ENCODE data around the gene WIPI1.

The WIPI1 gene

DNA sequence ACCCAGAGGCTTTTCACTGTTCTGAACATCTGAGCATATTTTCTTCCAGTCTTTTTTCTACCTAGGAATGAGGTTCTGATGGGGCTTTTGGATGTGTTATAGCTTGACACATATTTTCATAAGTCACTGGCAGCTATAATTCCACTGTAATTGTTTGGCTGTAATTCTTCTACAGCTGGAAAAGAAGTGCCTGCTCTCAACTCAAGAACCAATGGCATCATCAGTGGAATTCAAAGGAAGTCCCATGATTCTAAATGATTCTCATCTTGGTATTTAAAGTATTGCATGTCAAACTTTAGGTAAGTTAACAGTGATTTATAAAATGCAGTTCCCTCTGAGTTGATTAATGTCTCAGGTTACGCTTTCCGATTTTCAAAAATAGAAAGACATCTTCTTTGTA lies 16.8 kb downstream of the WIPI1 start:
- DNase-seq (ENCODE audit: extremely low read depth in 1 of 2, low read depth in 1 of 2) = no peak

DNA sequence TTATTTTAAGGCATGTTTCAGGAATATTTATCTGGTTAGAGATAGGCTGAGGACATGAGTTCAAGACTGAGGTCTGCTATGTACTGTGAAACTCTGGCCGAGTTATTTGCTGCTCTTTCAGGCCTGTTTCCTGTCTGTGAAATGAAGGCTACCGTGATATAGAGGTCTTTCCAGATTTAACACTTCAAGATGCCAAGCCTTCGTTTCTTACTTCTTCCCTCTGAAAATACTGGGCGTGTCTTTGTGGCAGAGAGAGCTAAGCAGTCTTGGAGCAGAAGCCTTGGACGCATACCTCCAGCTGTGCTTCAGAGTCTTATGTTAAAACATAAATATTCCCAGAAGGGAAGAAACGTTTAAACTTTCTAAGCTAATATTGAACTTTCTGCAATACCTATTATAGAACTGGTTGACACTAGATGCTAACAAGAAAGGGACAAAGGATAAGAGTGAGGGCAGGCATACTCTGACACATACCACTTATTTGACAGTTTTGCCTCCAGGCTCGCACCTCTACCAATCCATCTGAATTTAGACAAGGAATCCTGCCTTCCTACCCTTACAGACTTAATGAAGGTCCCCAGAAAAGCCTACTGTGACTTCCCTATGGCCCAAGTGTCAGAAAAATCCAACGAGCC lies 17.5 kb downstream of the WIPI1 start:
- no peak for DNase-seq (ENCODE audit: extremely low read depth in 1 of 2, low read depth in 1 of 2)

DNA sequence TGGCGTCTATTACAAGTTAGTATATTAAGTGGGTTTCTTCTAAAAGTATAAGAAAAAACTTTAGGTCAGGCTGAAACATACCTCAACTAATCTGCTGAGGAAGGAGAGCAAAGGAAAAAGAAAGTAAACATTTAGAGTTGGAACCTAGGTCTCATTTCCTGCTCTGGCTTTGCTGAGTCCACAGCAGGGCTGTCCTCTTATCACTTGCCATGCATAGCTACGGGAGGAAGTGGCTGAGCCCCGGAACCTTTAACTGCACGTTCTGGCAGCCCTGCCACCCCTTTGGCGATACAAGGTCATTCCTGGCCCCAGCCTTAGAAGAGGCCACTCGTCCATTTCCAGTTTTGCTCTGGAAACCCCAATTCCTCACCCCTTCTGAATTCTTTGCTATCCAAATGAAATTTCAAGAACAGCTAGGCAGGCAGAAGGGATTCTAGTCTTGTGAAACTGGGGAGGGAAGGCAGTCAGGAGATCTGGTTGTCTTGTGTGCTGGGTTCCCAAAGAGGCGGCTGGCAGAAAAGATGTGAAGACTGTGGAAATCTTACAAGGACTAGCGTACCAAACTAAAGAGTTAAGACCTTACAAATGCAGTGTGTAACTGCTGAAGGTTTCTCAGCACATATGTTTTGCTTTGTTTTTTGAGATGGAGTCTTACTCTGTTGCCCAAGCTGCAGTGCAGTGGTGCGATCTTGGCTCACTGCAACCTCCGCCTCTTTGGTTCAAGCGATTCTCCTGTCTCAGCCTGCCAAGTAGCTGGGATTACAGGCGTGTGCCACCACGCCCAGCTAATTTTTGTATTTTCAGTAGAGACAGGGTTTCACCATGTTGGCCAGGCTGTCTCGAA lies 19.1 kb downstream of the WIPI1 start:
- DNase-seq (ENCODE audit: extremely low read depth in 1 of 2, low read depth in 1 of 2) = no peak

DNA sequence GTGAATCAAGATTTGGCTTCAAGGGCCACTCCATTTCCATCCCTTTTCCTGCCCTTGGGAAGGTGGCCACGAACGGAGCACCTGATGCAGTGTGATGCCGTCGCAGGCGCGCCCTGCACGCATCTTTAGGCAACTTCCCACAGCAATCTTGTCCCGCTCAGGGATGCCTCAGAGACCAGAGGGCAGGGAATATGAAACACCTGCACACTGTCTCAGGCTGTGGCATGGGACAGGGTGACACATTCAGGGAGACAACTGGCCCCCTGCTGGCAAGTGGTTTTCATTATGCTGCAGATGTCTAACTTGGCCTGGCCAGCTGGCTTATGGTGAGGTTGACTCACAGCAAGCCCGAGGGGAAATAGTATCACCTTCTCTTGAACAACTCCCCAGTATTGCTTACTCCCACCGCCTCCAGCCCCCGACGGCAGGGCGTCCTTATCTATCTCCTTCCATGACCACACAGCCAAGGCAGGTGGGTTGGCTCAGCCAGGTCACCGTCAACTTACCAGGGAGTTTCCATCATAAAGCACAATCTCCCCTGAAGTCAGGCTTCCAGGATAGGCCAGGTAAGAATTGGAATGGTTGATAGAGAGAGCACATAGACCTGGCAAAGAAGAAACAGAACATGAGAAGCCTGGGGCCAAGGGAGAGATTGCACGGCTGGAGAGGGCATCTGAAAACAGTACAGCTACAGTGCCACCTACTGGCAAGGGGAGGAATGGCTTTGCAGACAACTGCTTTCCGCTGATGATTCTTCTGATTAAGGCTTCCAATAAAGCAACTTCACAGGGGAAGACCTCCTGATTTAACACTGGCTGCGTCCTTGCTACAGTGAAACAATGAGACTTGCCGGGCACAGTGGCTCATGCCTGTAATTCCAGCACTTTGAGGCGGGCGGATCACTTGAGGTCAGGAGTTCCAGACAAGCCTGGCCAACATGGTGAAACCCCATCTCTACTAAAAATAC lies 21.1 kb downstream of the WIPI1 start:
- DNase-seq (ENCODE audit: extremely low read depth in 1 of 2, low read depth in 1 of 2) = peak; percentile 70 to 74

DNA sequence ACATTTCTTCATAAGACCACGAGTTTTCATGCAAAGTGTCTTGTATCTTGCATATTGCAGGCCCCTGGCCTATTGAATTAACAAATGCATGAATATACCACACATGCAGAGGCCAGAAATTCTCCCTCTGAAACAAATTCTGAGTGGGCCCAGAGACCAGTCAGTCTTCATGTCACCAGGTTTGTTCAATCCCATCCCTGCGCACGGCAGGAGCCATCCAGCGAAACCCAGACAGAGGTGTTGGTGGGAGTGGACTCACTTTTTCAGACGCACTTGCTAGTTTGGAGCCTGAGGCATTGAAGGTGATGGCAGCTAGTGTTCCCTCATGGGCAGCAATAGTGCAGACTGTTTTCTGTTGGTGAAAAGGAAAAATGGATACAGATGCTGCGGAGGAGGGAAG lies 21.9 kb downstream of the WIPI1 start:
- DNase-seq (ENCODE audit: extremely low read depth in 1 of 2, low read depth in 1 of 2) = no peak

DNA sequence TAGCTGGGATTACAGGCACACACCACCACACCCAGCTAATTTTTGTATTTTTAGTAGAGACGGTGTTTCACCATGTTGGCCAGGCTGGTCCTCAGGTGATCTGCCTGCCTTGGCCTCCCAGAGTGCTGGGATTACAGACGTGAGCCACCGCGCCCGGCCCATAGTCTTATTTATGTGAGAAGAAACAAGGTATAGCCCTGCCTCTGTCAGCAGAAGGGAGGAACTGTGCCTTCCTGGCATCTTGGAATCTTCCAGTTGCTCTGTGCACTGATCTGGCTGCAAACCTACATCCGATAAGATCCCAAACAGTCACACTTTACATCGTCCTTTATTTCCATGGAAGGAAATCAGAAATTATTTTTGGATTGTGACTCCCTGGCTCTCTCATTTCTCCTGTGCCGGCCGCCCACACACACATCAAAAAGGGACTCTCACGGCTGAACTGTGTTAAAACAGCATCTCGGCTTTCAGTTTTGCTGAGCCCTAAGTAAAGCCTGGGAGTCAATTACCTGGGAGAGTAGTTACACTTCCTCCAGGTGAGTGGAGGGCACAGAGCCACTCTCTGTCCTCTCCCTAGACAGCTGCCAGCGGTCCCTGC lies 23.3 kb downstream of the WIPI1 start:
- no peak for DNase-seq (ENCODE audit: extremely low read depth in 1 of 2, low read depth in 1 of 2)

DNA sequence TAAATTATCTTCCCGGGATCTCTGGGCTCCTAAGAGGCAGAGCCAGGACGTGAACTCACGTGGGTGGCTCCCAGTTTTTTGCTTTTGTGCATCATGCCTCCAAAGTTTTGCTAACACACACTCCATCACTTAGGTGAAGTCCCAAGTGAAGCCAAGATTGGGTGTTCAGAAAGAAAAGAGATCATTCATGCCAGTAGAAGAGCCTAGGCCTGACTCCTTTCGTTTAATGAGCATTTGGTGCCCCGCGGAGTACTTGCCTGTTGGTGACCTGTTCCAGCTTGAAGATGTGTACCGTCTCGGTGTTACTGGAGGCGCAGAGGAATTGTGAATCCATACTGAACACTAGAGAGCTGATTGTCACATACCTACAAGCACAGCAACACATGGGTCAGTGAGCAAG lies 24.1 kb downstream of the WIPI1 start:
- DNase-seq (ENCODE audit: extremely low read depth in 1 of 2, low read depth in 1 of 2) = no peak

DNA sequence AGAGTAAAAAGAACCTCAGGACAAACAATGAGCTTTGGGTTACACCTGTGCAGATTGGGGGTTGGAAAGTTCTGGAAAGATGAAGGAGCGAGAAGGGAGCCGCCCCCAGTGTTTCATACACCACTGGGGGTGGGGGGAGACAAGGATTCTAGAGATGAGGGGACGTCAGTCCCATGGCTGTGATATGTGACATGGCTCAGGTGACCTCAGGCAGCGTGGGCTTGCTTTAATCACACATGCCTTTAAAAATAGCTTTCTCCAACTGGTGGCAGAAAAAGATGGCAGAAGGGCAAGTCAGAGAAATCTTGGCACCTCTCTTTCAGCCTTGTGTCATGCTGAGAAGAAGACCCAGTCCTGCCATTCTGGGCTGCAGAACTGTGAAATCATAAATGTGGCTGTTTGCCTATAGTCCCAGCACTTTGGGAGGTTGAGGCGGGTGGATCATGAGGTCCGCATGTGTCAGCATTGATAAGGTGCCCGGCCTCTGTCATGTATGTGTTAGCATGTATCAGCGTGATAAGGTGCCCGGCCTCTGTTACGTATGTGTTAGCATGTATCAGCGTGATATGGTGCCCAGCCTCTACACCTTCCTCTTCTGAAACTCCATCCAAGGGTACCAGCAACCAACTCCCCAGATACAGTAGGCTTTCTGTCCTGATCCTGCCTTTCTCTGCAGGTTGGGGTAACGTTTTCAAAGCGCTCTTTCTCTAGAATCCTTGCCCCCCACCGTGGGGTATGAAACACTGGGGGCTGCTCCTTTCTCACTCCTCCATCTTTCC lies 25.0 kb downstream of the WIPI1 start:
- no peak for DNase-seq (ENCODE audit: extremely low read depth in 1 of 2, low read depth in 1 of 2)

DNA sequence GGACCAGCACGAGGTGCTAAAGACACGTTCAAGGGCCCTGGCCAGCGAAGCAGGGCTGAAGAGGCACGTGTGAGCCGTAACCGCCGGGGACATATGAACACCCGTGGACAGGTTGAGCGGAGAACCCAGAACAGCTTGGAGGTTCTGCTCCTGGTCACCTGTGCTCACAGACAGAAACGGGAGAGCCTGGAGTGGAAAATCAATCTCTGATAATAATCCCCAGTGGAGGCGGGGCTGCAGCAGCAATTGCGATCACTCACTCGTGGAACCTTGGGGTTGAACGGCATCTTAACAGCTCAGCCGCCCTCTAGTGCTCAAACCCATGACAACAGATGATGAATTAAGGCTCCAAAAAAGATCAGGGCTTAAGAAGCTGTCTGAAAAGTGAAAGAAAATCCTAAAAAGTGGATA lies 25.6 kb downstream of the WIPI1 start:
- peak in 1 of 2 donors; percentile 22 for DNase-seq (ENCODE audit: extremely low read depth in 1 of 2, low read depth in 1 of 2)

DNA sequence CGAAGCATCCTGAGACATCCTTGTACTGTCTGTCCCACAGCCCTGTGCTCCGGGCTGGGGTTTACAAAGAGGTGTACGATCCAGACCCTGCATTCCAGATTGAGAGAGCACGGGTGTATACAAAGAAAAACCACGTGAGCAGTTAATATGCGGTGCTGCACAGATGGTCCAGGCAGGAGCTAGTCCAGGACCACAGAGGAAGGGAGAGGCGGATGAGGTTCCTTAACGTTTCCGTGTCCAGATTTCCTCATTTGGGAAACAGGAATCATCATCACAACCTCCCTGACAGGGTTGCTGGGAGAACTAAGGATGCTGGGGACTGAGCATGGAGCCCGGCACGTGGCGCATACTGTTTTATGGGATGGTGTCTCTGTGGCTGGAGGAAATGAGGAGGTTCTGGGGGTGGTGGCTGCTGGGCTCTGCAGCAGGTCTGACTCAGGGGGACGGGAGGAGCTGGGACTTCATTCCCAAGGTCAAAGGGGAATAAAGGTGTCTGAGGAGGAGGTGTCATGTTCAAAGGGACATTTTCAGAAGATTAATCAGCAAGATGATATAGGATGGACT lies 26.2 kb downstream of the WIPI1 start:
- no peak for DNase-seq (ENCODE audit: extremely low read depth in 1 of 2, low read depth in 1 of 2)

DNA sequence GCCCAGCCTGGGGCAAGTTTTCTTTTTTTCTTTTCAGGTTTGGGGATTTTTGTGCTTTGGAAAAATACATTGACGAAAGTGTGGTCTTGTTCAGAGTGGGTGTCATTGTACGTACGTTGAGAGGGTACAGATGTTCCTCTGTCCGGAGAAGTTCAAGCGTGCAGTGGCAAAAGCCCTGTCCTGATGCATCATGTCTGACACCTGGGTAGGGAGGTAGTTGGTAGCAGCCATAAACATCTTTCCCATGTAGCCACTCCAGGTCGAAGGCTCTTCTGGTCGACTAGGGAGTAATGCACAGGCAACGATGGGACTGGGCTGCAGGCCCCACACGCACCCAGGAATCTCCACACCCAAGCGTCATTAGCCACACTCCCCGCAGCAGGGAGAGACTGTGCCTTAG lies 27.4 kb downstream of the WIPI1 start:
- DNase-seq (ENCODE audit: extremely low read depth in 1 of 2, low read depth in 1 of 2) = no peak

DNA sequence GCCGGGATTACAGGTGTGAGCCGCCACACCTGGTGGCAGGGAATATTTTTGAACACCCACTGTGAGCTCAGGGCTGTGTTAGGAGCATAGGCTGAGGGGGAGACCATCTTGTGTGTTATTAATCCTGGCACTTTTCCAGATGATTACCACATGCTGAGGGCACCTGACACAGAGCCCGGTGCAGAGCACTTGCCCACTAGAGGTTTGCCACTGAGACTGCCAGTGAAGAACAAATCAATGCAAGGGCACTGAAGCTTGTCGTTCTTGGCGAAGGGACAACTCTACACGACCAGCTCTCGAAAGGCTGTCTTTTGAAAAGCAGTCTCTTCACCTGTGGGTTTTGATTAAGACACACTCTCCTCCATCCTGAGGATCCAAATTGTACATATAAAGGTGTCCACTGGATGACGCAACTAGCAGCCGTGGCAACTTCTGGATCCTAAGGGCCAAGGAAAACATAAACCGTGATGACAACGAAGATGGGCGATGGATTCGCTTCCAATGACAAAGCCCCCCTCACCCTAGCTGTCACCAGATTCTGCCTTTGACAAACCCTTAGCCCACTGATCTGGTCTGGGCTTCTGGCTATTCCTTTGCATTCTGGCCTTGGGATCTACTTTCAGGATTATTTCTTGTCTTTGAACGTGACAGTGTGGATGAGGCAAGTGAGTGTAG lies 28.7 kb downstream of the WIPI1 start:
- DNase-seq (ENCODE audit: extremely low read depth in 1 of 2, low read depth in 1 of 2) = no peak

DNA sequence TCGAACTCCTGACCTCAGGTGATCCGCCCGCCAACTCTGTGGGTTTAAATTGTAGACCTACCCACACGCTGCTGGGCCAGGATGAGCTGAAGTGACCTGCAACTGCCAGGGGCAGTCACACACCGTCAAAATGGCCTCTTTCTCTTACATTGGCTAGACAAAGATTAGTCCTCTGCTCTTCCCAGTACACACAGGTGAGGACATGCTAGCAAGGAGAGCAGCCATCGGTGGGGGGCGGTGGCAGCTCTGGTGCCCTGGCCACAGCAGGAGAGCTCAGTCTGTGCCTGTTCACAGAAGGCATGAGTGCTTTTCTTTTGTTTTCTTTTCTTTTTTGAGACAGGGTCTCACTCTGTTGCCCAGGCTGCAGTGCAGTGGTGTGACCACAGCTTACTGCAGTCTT lies 29.7 kb downstream of the WIPI1 start:
- DNase-seq (ENCODE audit: extremely low read depth in 1 of 2, low read depth in 1 of 2) = no peak

DNA sequence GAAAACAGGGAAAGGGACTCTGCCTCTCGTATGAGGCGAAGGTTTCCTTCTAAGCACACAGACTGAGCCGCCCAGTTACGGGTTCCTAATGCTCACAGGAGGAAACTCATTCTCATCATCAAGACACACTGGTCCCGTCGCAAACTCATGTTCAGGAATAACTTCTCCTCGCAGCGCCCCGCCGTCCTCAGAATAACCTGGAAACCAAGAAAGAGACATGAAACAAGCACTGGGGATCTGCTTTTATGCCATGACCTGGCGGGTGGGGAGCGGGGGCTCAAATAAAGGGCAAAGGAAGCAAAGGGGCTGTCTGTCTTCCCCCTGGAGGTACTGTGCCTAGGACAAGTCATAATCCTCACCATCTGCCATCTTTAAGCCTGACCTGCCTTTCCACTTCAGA lies 31.3 kb downstream of the WIPI1 start:
- no peak for DNase-seq (ENCODE audit: extremely low read depth in 1 of 2, low read depth in 1 of 2)

DNA sequence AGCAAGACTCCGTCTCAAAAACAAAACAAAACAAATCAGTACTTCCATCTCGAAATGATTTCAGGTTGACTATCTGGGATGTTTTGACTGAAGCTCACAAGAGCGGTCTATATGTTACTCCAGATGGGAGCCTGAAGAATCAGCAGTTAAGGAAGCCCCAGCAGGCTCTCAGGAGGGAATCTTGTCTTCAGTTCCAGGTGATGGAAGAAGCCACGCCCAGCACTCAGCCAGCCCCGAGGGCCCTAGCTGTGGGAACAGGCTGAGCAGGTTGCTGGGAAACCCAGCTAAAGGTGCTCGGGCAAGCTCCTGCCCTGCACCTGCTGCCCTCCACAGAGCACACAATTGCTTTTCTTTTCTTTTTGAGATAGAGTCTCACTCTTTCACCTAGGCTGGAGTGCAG lies 32.4 kb downstream of the WIPI1 start:
- no peak for DNase-seq (ENCODE audit: extremely low read depth in 1 of 2, low read depth in 1 of 2)

DNA sequence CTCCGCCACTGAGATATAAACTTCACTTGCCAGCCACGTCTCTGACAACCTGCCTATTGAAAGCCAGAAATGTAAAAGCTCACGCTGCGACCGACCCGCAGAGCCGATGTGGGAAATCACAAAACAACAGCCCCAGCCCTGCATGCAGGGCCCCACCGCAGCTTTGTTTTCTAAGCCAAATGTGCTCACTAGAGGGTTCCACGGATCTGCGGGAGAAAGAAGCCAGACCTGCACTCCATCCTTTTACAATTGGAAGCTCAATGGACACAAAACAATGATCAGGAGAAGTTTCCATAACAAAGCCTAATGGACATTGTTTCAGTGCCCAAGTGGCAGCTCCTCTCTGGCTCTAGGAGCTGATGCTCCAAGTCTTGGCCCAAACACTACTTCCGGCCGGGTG lies 33.1 kb downstream of the WIPI1 start:
- DNase-seq (ENCODE audit: extremely low read depth in 1 of 2, low read depth in 1 of 2) = no peak

DNA sequence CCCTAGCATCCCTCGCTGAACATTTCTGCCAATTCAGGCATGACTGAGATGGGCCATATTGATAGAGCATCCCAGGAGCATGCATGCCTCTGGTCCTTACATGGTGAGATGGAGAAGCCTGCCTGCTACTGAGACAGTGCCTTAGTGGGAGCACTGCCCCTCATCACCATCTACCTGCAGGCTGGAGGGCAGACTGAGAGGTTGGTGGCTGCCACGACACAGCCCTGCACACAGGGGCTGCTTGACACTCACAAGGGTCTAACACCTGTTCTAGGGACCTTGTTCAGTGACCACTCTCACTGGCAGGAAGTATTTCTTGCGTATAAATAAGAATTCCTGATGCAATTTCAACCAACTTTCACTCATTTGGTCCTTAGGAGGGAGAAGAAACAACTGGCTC lies 34.0 kb downstream of the WIPI1 start:
- no peak for DNase-seq (ENCODE audit: extremely low read depth in 1 of 2, low read depth in 1 of 2)

DNA sequence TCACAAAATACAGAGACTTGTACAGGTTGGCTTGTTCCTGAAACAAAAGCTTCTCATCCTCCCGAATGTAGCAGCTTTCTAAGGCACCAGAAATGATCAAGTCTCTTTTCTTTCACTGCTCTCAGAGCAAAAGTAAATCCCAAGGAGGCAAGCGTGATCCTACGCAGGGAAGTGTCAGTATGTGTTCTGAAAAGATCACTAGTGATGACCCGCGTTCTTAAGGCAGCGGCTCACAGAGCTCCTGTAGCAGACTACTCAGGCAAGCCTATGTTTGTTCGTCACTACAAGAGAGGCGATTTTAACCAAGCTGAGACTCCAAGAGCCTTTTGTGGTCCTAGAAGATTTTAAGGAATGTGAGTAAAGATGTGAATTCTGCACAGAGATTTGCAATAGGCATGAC lies 34.5 kb downstream of the WIPI1 start:
- no peak for DNase-seq (ENCODE audit: extremely low read depth in 1 of 2, low read depth in 1 of 2)

DNA sequence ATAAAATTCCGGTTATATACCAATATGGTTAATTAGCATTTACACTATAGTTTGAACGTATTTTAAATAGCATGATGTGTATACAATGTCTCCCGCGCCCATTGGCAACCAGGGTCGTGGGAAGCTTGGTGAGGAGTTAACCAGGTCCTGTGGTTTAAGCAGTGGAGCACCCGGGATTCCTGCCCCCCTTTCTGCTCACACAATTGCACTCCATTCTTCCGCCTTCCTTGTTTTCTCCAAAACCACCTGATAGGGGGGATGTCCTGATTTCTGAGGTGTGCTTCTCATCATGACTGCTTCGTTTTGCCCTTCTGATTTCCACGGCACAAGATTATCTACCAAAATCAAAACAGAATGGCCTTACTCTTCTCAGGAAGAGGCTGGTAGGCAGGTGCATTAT lies 35.8 kb downstream of the WIPI1 start:
- DNase-seq (ENCODE audit: extremely low read depth in 1 of 2, low read depth in 1 of 2) = no peak
